ENCODE data around the gene JUND. TPM values are rescaled to one million over a fixed set of nuclear protein-coding genes. Genes with fewer than 3 reads are reported as not detected.

The JUND gene
- total and polyA plus RNA-seq, 9 donors = 75.1 to 178 (median 137) TPM

- 63% methylated on average over 4 of the region's 4 CpGs for WGBS (ENCODE audit: insufficient coverage)
- Histone ChIP-seq H3K27me3 (ENCODE audit: control insufficient read depth, insufficient read depth, low read length) (no peaks in the 10 kb centered on the region), H3K27ac (ENCODE audit: low read length) (peak overlapping the region; percentile 100), H3K4me1 (ENCODE audit: control insufficient read depth, insufficient read depth, low read length) (peaks cover 41% of the 10 kb centered on the region), H3K9me3 (replicated peaks; ENCODE audit: control insufficient read depth, low read depth, low read length) (no peaks in the 10 kb centered on the region), H3K4me3 (ENCODE audit: low read length) (peak overlapping the region; percentile 59), H3K36me3 (ENCODE audit: control insufficient read depth, insufficient read depth, low read length) (peaks cover 17% of the 10 kb centered on the region)
- peak; percentile 66 for DNase-seq
Observed at GRCh38 chr19:18282788-18283141, 1.3 kb upstream of the JUND start.

GRCh38 chr19:18282021-18282787 is 782 bp upstream of the JUND start:
- 0% methylated on average over 6 of the region's 27 CpGs for WGBS (ENCODE audit: insufficient coverage)

GRCh38 chr19:18280247-18281081 is 958 bp downstream of the JUND start:
- Histone ChIP-seq H3K36me3 (ENCODE audit: control insufficient read depth, insufficient read depth, low read length) (peaks cover 27% of the 10 kb centered on the region), H3K4me1 (ENCODE audit: control insufficient read depth, insufficient read depth, low read length) (peaks cover 42% of the 10 kb centered on the region), H3K27ac (ENCODE audit: low read length) (peak overlapping the region; percentile 98), H3K4me3 (ENCODE audit: low read length) (peak overlapping the region; percentile 91), H3K27me3 (ENCODE audit: control insufficient read depth, insufficient read depth, low read length) (no peaks in the 10 kb centered on the region), H3K9me3 (replicated peaks; ENCODE audit: control insufficient read depth, low read depth, low read length) (no peaks in the 10 kb centered on the region)
- DNase-seq = peak; percentile 88
- WGBS (ENCODE audit: insufficient coverage) = under 1% methylated on average over 104 of the region's 111 CpGs

More at GRCh38 chr19:18282021-18282787, 782 bp upstream of the JUND start:
- DNase-seq = peak; percentile 97
- Histone ChIP-seq H3K36me3 (ENCODE audit: control insufficient read depth, insufficient read depth, low read length) (peaks cover 17% of the 10 kb centered on the region), H3K27ac (ENCODE audit: low read length) (peak overlapping the region; percentile 100), H3K4me1 (ENCODE audit: control insufficient read depth, insufficient read depth, low read length) (peaks cover 38% of the 10 kb centered on the region), H3K4me3 (ENCODE audit: low read length) (peak overlapping the region; percentile 59), H3K27me3 (ENCODE audit: control insufficient read depth, insufficient read depth, low read length) (no peaks in the 10 kb centered on the region), H3K9me3 (replicated peaks; ENCODE audit: control insufficient read depth, low read depth, low read length) (no peaks in the 10 kb centered on the region)

- Histone ChIP-seq H3K27me3 (ENCODE audit: control insufficient read depth, insufficient read depth, low read length) (no peaks in the 10 kb centered on the region), H3K4me1 (ENCODE audit: control insufficient read depth, insufficient read depth, low read length) (peaks cover 44% of the 10 kb centered on the region), H3K4me3 (ENCODE audit: low read length) (peak overlapping the region; percentile 91), H3K9me3 (replicated peaks; ENCODE audit: control insufficient read depth, low read depth, low read length) (no peaks in the 10 kb centered on the region), H3K27ac (ENCODE audit: low read length) (peak overlapping the region; percentile 98), H3K36me3 (ENCODE audit: control insufficient read depth, insufficient read depth, low read length) (peaks cover 28% of the 10 kb centered on the region)
- 1% methylated on average over 29 of the region's 55 CpGs for WGBS (ENCODE audit: insufficient coverage)
- peak; percentile 98 for DNase-seq
Observed at GRCh38 chr19:18279516-18280246, 1.7 kb downstream of the JUND start.

- Histone ChIP-seq H3K36me3 (ENCODE audit: control insufficient read depth, insufficient read depth, low read length) (peaks cover 30% of the 10 kb centered on the region), H3K4me3 (ENCODE audit: low read length) (peak overlapping the region; percentile 91), H3K27me3 (ENCODE audit: control insufficient read depth, insufficient read depth, low read length) (no peaks in the 10 kb centered on the region), H3K4me1 (ENCODE audit: control insufficient read depth, insufficient read depth, low read length) (peaks cover 47% of the 10 kb centered on the region), H3K27ac (ENCODE audit: low read length) (peak overlapping the region; percentile 98), H3K9me3 (replicated peaks; ENCODE audit: control insufficient read depth, low read depth, low read length) (no peaks in the 10 kb centered on the region)
- DNase-seq = no peak
- WGBS (ENCODE audit: insufficient coverage) = 13% methylated on average over 3 of the region's 5 CpGs
Observed at GRCh38 chr19:18279266-18279515, 2.2 kb downstream of the JUND start.

- peak; percentile 75 for DNase-seq
- Histone ChIP-seq H3K27ac (ENCODE audit: low read length) (peak overlapping the region; percentile 98), H3K27me3 (ENCODE audit: control insufficient read depth, insufficient read depth, low read length) (no peaks in the 10 kb centered on the region), H3K36me3 (ENCODE audit: control insufficient read depth, insufficient read depth, low read length) (peaks cover 35% of the 10 kb centered on the region), H3K9me3 (replicated peaks; ENCODE audit: control insufficient read depth, low read depth, low read length) (no peaks in the 10 kb centered on the region), H3K4me1 (ENCODE audit: control insufficient read depth, insufficient read depth, low read length) (peaks cover 47% of the 10 kb centered on the region), H3K4me3 (ENCODE audit: low read length) (peak overlapping the region; percentile 91)
- 54% methylated on average over 8 of the region's 10 CpGs for WGBS (ENCODE audit: insufficient coverage)
Observed at GRCh38 chr19:18278521-18279265, 2.7 kb downstream of the JUND start.

GRCh38 chr19:18274781-18275356 is 6.6 kb downstream of the JUND start:
- Histone ChIP-seq H3K27me3 (ENCODE audit: control insufficient read depth, insufficient read depth, low read length) (no peaks in the 10 kb centered on the region), H3K27ac (ENCODE audit: low read length) (peak overlapping the region; percentile 59), H3K36me3 (ENCODE audit: control insufficient read depth, insufficient read depth, low read length) (peaks cover 38% of the 10 kb centered on the region), H3K9me3 (replicated peaks; ENCODE audit: control insufficient read depth, low read depth, low read length) (no peaks in the 10 kb centered on the region), H3K4me1 (ENCODE audit: control insufficient read depth, insufficient read depth, low read length) (peaks cover 35% of the 10 kb centered on the region), H3K4me3 (ENCODE audit: low read length) (peak overlapping the region; percentile 1)
- peak; percentile 95 for DNase-seq
- WGBS (ENCODE audit: insufficient coverage) = 8% methylated on average over 7 of the region's 13 CpGs

GRCh38 chr19:18274219-18274780 is 7.1 kb downstream of the JUND start, which contains the start of gene IQCN:
Gene IQCN, minus strand, starts transcription at chr19:18274452. Its CDS starts 4,974 bp downstream, at chr19:18269478.
- 82% methylated on average over 7 of the region's 9 CpGs for WGBS (ENCODE audit: insufficient coverage)
- Histone ChIP-seq H3K4me1 (ENCODE audit: control insufficient read depth, insufficient read depth, low read length) (peaks cover 35% of the 10 kb centered on the region), H3K9me3 (replicated peaks; ENCODE audit: control insufficient read depth, low read depth, low read length) (no peaks in the 10 kb centered on the region), H3K4me3 (ENCODE audit: low read length) (peak within 1 kb of the TSS; percentile 1), H3K36me3 (ENCODE audit: control insufficient read depth, insufficient read depth, low read length) (peaks cover 37% of the 10 kb centered on the region), H3K27me3 (ENCODE audit: control insufficient read depth, insufficient read depth, low read length) (no peaks in the 10 kb centered on the region), H3K27ac (ENCODE audit: low read length) (peak within 1 kb of the TSS; percentile 59)
- DNase-seq = peak; percentile 77

- peaks cover 31% of the 10 kb centered on the region for H3K4me1 ChIP-seq (ENCODE audit: control insufficient read depth, insufficient read depth, low read length)
- H3K4me3 ChIP-seq (ENCODE audit: low read length) = no peak overlapping the region
- WGBS (ENCODE audit: insufficient coverage) = 95% methylated on average over 7 of the region's 13 CpGs
- H3K27me3 ChIP-seq (ENCODE audit: control insufficient read depth, insufficient read depth, low read length) = no peaks in the 10 kb centered on the region
- no peak overlapping the region for H3K27ac ChIP-seq (ENCODE audit: low read length)
- DNase-seq = peak; percentile 66
- H3K36me3 ChIP-seq (ENCODE audit: control insufficient read depth, insufficient read depth, low read length) = peaks cover 36% of the 10 kb centered on the region
- H3K9me3 ChIP-seq (replicated peaks; ENCODE audit: control insufficient read depth, low read depth, low read length) = no peaks in the 10 kb centered on the region
Observed at GRCh38 chr19:18273561-18274218, 7.7 kb downstream of the JUND start.

All from muscle of leg (tissue), 11 donors.